ENCODE measurements around the gene GADD45B.

- no peak for TF ChIP-seq POLR2A (IDR thresholded peaks at IDR 0.05; ENCODE audit: low read length)
- no peak for TF ChIP-seq GATA1 (IDR thresholded peaks at IDR 0.05; ENCODE audit: low read depth, low read length)
These were observed 13.1 kb upstream of the GADD45B start for GRCh38 chr19:2462635-2463421.
